ENCODE results near the gene NELL1.
"Not testable (repeated sequence)": the region's sequence is repeated elsewhere in the genome, so short reads cannot be mapped to it uniquely, and the experiment has no call there.

The NELL1 gene

GRCh38 chr11:20854215-20854955 is 185.0 kb downstream of the NELL1 start:
- H3K9me3 ChIP-seq (ENCODE audit: control insufficient read depth, low read length) = no peaks in the 10 kb centered on the region
- H3K36me3 ChIP-seq (ENCODE audit: control insufficient read depth, insufficient read depth, low read length) = no peaks in the 10 kb centered on the region
- no peak overlapping the region for H3K27ac ChIP-seq
- no peaks in the 10 kb centered on the region for H3K27me3 ChIP-seq (ENCODE audit: control insufficient read depth, insufficient read depth, low read length)
- H2AFZ ChIP-seq = no peak overlapping the region
- no peak overlapping the region for H3K4me2 ChIP-seq (ENCODE audit: low read length)
- TF ChIP-seq CTCF (IDR thresholded peaks at IDR 0.05) = no peak
- H3K9ac ChIP-seq = no peak overlapping the region
- no peaks in the 10 kb centered on the region for H3K79me2 ChIP-seq
- H3K4me1 ChIP-seq = no peaks in the 10 kb centered on the region
- no peak overlapping the region for H3K4me3 ChIP-seq (ENCODE audit: low read depth, low read length)

- H3K36me3 ChIP-seq (ENCODE audit: control insufficient read depth, insufficient read depth, low read length) = no peaks in the 10 kb centered on the region
- no peak overlapping the region for H3K4me2 ChIP-seq (ENCODE audit: low read length)
- no peak overlapping the region for H3K27ac ChIP-seq
- H2AFZ ChIP-seq = no peak overlapping the region
- no peak overlapping the region for H3K9ac ChIP-seq
- no peaks in the 10 kb centered on the region for H3K4me1 ChIP-seq
- no peaks in the 10 kb centered on the region for H3K27me3 ChIP-seq (ENCODE audit: control insufficient read depth, insufficient read depth, low read length)
- TF ChIP-seq CTCF (IDR thresholded peaks at IDR 0.05) = no peak
- no peaks in the 10 kb centered on the region for H3K9me3 ChIP-seq (ENCODE audit: control insufficient read depth, low read length)
- H3K79me2 ChIP-seq = no peaks in the 10 kb centered on the region
- no peak overlapping the region for H3K4me3 ChIP-seq (ENCODE audit: low read depth, low read length)
These were observed 191.9 kb downstream of the NELL1 start for GRCh38 chr11:20861322-20861721.

GRCh38 chr11:20862263-20862662 is 192.9 kb downstream of the NELL1 start:
- H3K79me2 ChIP-seq; H3K9ac ChIP-seq; H3K27me3 ChIP-seq (ENCODE audit: control insufficient read depth, insufficient read depth, low read length); H3K4me2 ChIP-seq (ENCODE audit: low read length); H3K36me3 ChIP-seq (ENCODE audit: control insufficient read depth, insufficient read depth, low read length); H3K4me1 ChIP-seq; H3K9me3 ChIP-seq (ENCODE audit: control insufficient read depth, low read length); H2AFZ ChIP-seq; H3K4me3 ChIP-seq (ENCODE audit: low read depth, low read length); H3K27ac ChIP-seq: not testable (repeated sequence)

GRCh38 chr11:20864628-20865027 is 195.2 kb downstream of the NELL1 start:
- H3K4me2 ChIP-seq (ENCODE audit: low read length) = no peak overlapping the region
- no peaks in the 10 kb centered on the region for H3K79me2 ChIP-seq
- H2AFZ ChIP-seq = no peak overlapping the region
- no peaks in the 10 kb centered on the region for H3K36me3 ChIP-seq (ENCODE audit: control insufficient read depth, insufficient read depth, low read length)
- H3K9me3 ChIP-seq (ENCODE audit: control insufficient read depth, low read length) = no peaks in the 10 kb centered on the region
- H3K4me3 ChIP-seq (ENCODE audit: low read depth, low read length) = no peak overlapping the region
- no peaks in the 10 kb centered on the region for H3K4me1 ChIP-seq
- no peaks in the 10 kb centered on the region for H3K27me3 ChIP-seq (ENCODE audit: control insufficient read depth, insufficient read depth, low read length)
- no peak overlapping the region for H3K9ac ChIP-seq
- no peak overlapping the region for H3K27ac ChIP-seq
- no peak for TF ChIP-seq CTCF (IDR thresholded peaks at IDR 0.05)

GRCh38 chr11:20865161-20865560 is 195.8 kb downstream of the NELL1 start:
- no peaks in the 10 kb centered on the region for H3K36me3 ChIP-seq (ENCODE audit: control insufficient read depth, insufficient read depth, low read length)
- H3K79me2 ChIP-seq = no peaks in the 10 kb centered on the region
- no peak overlapping the region for H3K9ac ChIP-seq
- H3K4me2 ChIP-seq (ENCODE audit: low read length) = no peak overlapping the region
- H2AFZ ChIP-seq = no peak overlapping the region
- no peak for TF ChIP-seq CTCF (IDR thresholded peaks at IDR 0.05)
- no peaks in the 10 kb centered on the region for H3K27me3 ChIP-seq (ENCODE audit: control insufficient read depth, insufficient read depth, low read length)
- H3K27ac ChIP-seq = no peak overlapping the region
- no peak overlapping the region for H3K4me3 ChIP-seq (ENCODE audit: low read depth, low read length)
- no peaks in the 10 kb centered on the region for H3K9me3 ChIP-seq (ENCODE audit: control insufficient read depth, low read length)
- no peaks in the 10 kb centered on the region for H3K4me1 ChIP-seq
